Fibroblast of lung (primary cell): ENCODE data around the gene ZNF84. TPM values are rescaled to one million over a fixed set of nuclear protein-coding genes. Genes with fewer than 3 reads are reported as not detected.

ENCODE experiments used
- DNase-seq, 2 donors: peaks; one replicate each; pipeline versions ENCODE4 v3.0.0 to v3.0.0-alpha.2; 2010; ENCODE audit warnings: low read depth in 2 of 2
- H2AFZ ChIP-seq: 2 replicates; pipeline ENCODE4 v1.5.1; 2012; ENCODE audit warnings: low read length, control low read depth, inconsistent platforms
- H3K27ac ChIP-seq: 2 replicates; pipeline ENCODE4 v1.5.1; 2011; ENCODE audit warnings: low read length, control low read depth; ENCODE audit not compliant: insufficient read depth
- H3K27me3 ChIP-seq: 2 replicates; pipeline ENCODE4 v1.5.1; 2011; ENCODE audit warnings: mild to moderate bottlenecking, low read length; ENCODE audit not compliant: control insufficient read depth, insufficient read depth
- H3K36me3 ChIP-seq: 2 replicates; pipeline ENCODE4 v1.5.1; 2011; ENCODE audit warnings: low read length; ENCODE audit not compliant: control insufficient read depth, insufficient read depth
- H3K4me1 ChIP-seq: 2 replicates; pipeline ENCODE4 v1.5.1; 2011; ENCODE audit warnings: low read length; ENCODE audit not compliant: control insufficient read depth, insufficient read depth; ENCODE audit errors: extremely low read depth
- H3K4me2 ChIP-seq: 2 replicates; pipeline ENCODE4 v1.5.1; 2011; ENCODE audit warnings: low read length, control low read depth; ENCODE audit not compliant: insufficient read depth; ENCODE audit errors: extremely low read depth
- H3K4me3 ChIP-seq, 4 experiments: fragments of 200-600 bp in 1 of 4; sonication (generic) in 1 of 4; replicated peaks in 1 of 4; 2 replicates each; pipeline ENCODE4 v1.5.1; 2011 to 2016; ENCODE audit warnings: low read length in 4 of 4, low read depth in 3 of 4, mild to moderate bottlenecking in 3 of 4, control low read depth in 2 of 4, inconsistent platforms in 1 of 4, mixed read lengths in 1 of 4; ENCODE audit not compliant: insufficient read depth in 1 of 4; ENCODE audit errors: control extremely low read depth in 1 of 4
- H3K79me2 ChIP-seq: 2 replicates; pipeline ENCODE4 v1.5.1; 2012; ENCODE audit warnings: mild to moderate bottlenecking, low read length, inconsistent platforms; ENCODE audit not compliant: control insufficient read depth, insufficient read depth
- H3K9ac ChIP-seq: 2 replicates; pipeline ENCODE4 v1.5.1; 2011; ENCODE audit warnings: mild to moderate bottlenecking, low read length, control low read depth; ENCODE audit not compliant: insufficient read depth
- H3K9me3 ChIP-seq: 2 replicates; pipeline ENCODE4 v1.5.1; 2012; ENCODE audit warnings: low read depth, low read length; ENCODE audit not compliant: control insufficient read depth, insufficient read depth
- H4K20me1 ChIP-seq: 2 replicates; pipeline ENCODE4 v1.5.1; 2011; ENCODE audit warnings: low read length; ENCODE audit not compliant: control insufficient read depth, insufficient read depth; ENCODE audit errors: extremely low read depth
- CTCF ChIP-seq, 2 donors: IDR thresholded peaks in 1 of 2; conservative IDR thresholded peaks in 1 of 2; 1 replicate in 1 of 2; 2 replicates in 1 of 2; pipeline ENCODE4 v1.5.1; 2011 to 2012; ENCODE audit warnings: low read length in 2 of 2, control low read depth in 1 of 2, inconsistent platforms in 1 of 2, low read depth in 1 of 2, mild to moderate bottlenecking in 1 of 2
- EZH2 ChIP-seq: IDR thresholded peaks from 2 replicates; pipeline ENCODE4 v1.5.1; 2012; ENCODE audit warnings: low read length, control low read depth, mild to moderate bottlenecking; ENCODE audit errors: missing control alignments
- polyA plus RNA-seq, 2 donors: library from polyadenylated mRNA; depleted of rRNA in 1 of 2; stranded (reverse) in 1 of 2; unstranded in 1 of 2; fragments of >200 nt; gene quantifications; 2 replicates each; pipeline ENCODE4 v1.2.1, GENCODE V29; 2011 to 2012; ENCODE audit warnings: missing spikeins in 1 of 2
- total RNA-seq: library from RNA; depleted of rRNA; stranded (reverse); fragments of >200 nt; gene quantifications from 2 replicates; pipeline ENCODE4 v1.2.1, GENCODE V29; 2014

Gene ZNF84
- total and polyA plus RNA-seq, 2 donors (not counting 1 experiment from before 2014, with no cell fraction given), result 17.9 to 25.4 TPM

- Histone ChIP-seq H3K79me2 (no peaks in the 10 kb centered on the region), H3K9ac (no peak overlapping the region), H3K27ac (no peak overlapping the region), H4K20me1 (no peaks in the 10 kb centered on the region), H3K36me3 (peaks cover 7% of the 10 kb centered on the region), H3K27me3 (no peaks in the 10 kb centered on the region), H3K4me1 (no peaks in the 10 kb centered on the region), H3K4me2 (no peak overlapping the region), H2AFZ (no peak overlapping the region), H3K4me3 (no peak overlapping the region), H3K9me3 (peaks cover 9% of the 10 kb centered on the region)
- no peak for DNase-seq
- no peak for TF ChIP-seq CTCF (conservative IDR thresholded peaks at IDR 0.05 in 1 of 2, IDR thresholded peaks at IDR 0.05 in 1 of 2; ENCODE audit: low read depth in 1 of 2, low read length in 2 of 2)
- TF ChIP-seq EZH2, result no peak
Observed at GRCh38 chr12:133046698-133047097, 9.4 kb downstream of the ZNF84 start.

GRCh38 chr12:133057446-133057845, 20.1 kb downstream of the ZNF84 start:
- Histone ChIP-seq H4K20me1 (no peaks in the 10 kb centered on the region), H3K4me1 (no peaks in the 10 kb centered on the region), H3K79me2 (no peaks in the 10 kb centered on the region), H3K27ac (no peak overlapping the region), H3K36me3 (no peaks in the 10 kb centered on the region), H3K27me3 (no peaks in the 10 kb centered on the region), H3K4me3 (no peak overlapping the region), H3K4me2 (no peak overlapping the region), H3K9me3 (peaks cover 16% of the 10 kb centered on the region), H2AFZ (no peak overlapping the region), H3K9ac (no peak overlapping the region)
- no peak for TF ChIP-seq CTCF (conservative IDR thresholded peaks at IDR 0.05 in 1 of 2, IDR thresholded peaks at IDR 0.05 in 1 of 2; ENCODE audit: low read depth in 1 of 2, low read length in 2 of 2)
- TF ChIP-seq EZH2, result no peak
- DNase-seq, result peak in 1 of 2 donors; percentile 25

- peaks cover 16% of the 10 kb centered on the region for H3K9me3 ChIP-seq
- no peaks in the 10 kb centered on the region for H3K4me1 ChIP-seq
- DNase-seq, result peak in 1 of 2 donors; percentile 15
- H3K4me2 ChIP-seq, result no peak overlapping the region
- H4K20me1 ChIP-seq, result no peaks in the 10 kb centered on the region
- no peak overlapping the region for H3K9ac ChIP-seq
- no peaks in the 10 kb centered on the region for H3K27me3 ChIP-seq
- no peak overlapping the region for H3K4me3 ChIP-seq
- no peaks in the 10 kb centered on the region for H3K36me3 ChIP-seq
- H2AFZ ChIP-seq, result no peak overlapping the region
- H3K79me2 ChIP-seq, result no peaks in the 10 kb centered on the region
- TF ChIP-seq EZH2 (no peak), CTCF (conservative IDR thresholded peaks at IDR 0.05 in 1 of 2, IDR thresholded peaks at IDR 0.05 in 1 of 2; ENCODE audit: low read depth in 1 of 2, low read length in 2 of 2) (no peak)
- H3K27ac ChIP-seq, result no peak overlapping the region
Observed at GRCh38 chr12:133058203-133059113, 21.1 kb downstream of the ZNF84 start.
